Parathyroid adenoma (tissue), 2 donors: ENCODE results near the gene BCR.

Experiments
- H2AFZ ChIP-seq: fragments of 300-600 bp; sonication (generic); one replicate; pipeline ENCODE4 v1.7.0; 2017; ENCODE audit warnings: antibody characterized with exemption, mild to moderate bottlenecking
- H3K27ac ChIP-seq: fragments of 300-600 bp; sonication (generic); one replicate; pipeline ENCODE4 v1.7.0; 2017
- H3K27me3 ChIP-seq: fragments of 300-600 bp; sonication (generic); one replicate; pipeline ENCODE4 v1.7.0; 2017; ENCODE audit warnings: low read length; ENCODE audit not compliant: control insufficient read depth, insufficient read depth
- H3K36me3 ChIP-seq: fragments of 300-600 bp; sonication (generic); one replicate; pipeline ENCODE4 v1.7.0; 2017; ENCODE audit warnings: low read length; ENCODE audit not compliant: control insufficient read depth, insufficient read depth
- H3K4me1 ChIP-seq: fragments of 300-600 bp; sonication (generic); one replicate; pipeline ENCODE4 v1.7.0; 2017; ENCODE audit warnings: control low read depth
- H3K4me2 ChIP-seq: fragments of 300-600 bp; sonication (generic); one replicate; pipeline ENCODE4 v1.7.0; 2017; ENCODE audit warnings: low read length
- H3K4me3 ChIP-seq: fragments of 300-600 bp; sonication (generic); one replicate; pipeline ENCODE4 v1.7.0; 2017; ENCODE audit warnings: low read depth, low read length
- H3K79me2 ChIP-seq: fragments of 300-600 bp; sonication (generic); one replicate; pipeline ENCODE4 v1.7.0; 2017; ENCODE audit warnings: control low read depth
- H3K9ac ChIP-seq: fragments of 300-600 bp; sonication (generic); one replicate; pipeline ENCODE4 v1.7.0; 2017; ENCODE audit warnings: mild to moderate bottlenecking
- H3K9me3 ChIP-seq: fragments of 300-600 bp; sonication (generic); one replicate; pipeline ENCODE4 v1.7.0; 2017; ENCODE audit warnings: low read length; ENCODE audit not compliant: control insufficient read depth
- CTCF ChIP-seq: fragments of 300-600 bp; sonication (generic); IDR thresholded peaks from one replicate; pipeline ENCODE4 v1.7.0; 2017; ENCODE audit warnings: antibody characterized with exemption, mild to moderate bottlenecking
- donor health status: primary hyperparathyroidism.

The BCR gene

GRCh38 chr22:23199159-23199558 is 18.9 kb downstream of the BCR start:
- no peaks in the 10 kb centered on the region for H3K36me3 ChIP-seq
- H2AFZ ChIP-seq, result no peak overlapping the region
- H3K4me1 ChIP-seq, result peaks cover 5% of the 10 kb centered on the region
- peaks cover 11% of the 10 kb centered on the region for H3K79me2 ChIP-seq
- no peak overlapping the region for H3K4me2 ChIP-seq
- H3K27me3 ChIP-seq, result no peaks in the 10 kb centered on the region
- no peak for TF ChIP-seq CTCF
- no peak overlapping the region for H3K27ac ChIP-seq
- no peak overlapping the region for H3K9ac ChIP-seq
- no peak overlapping the region for H3K4me3 ChIP-seq
- H3K9me3 ChIP-seq, result no peaks in the 10 kb centered on the region

GRCh38 chr22:23200898-23201297 is 20.6 kb downstream of the BCR start:
- Histone ChIP-seq H3K4me1 (peaks cover 12% of the 10 kb centered on the region), H3K27me3 (no peaks in the 10 kb centered on the region), H3K4me3 (no peak overlapping the region)

GRCh38 chr22:23202812-23203451 is 22.6 kb downstream of the BCR start:
- Histone ChIP-seq H3K79me2 (no peaks in the 10 kb centered on the region), H3K36me3 (no peaks in the 10 kb centered on the region), H2AFZ (no peak overlapping the region), H3K4me3 (no peak overlapping the region), H3K4me2 (no peak overlapping the region), H3K9ac (no peak overlapping the region), H3K9me3 (no peaks in the 10 kb centered on the region), H3K4me1 (peaks cover 12% of the 10 kb centered on the region), H3K27ac (no peak overlapping the region), H3K27me3 (no peaks in the 10 kb centered on the region)
- TF ChIP-seq CTCF, result no peak

More at GRCh38 chr22:23200898-23201297, 20.6 kb downstream of the BCR start:
- Histone ChIP-seq H2AFZ (no peak overlapping the region), H3K9me3 (no peaks in the 10 kb centered on the region), H3K36me3 (no peaks in the 10 kb centered on the region), H3K9ac (no peak overlapping the region), H3K4me2 (no peak overlapping the region), H3K79me2 (peaks cover 7% of the 10 kb centered on the region), H3K27ac (no peak overlapping the region)
- TF ChIP-seq CTCF, result no peak

GRCh38 chr22:23203452-23204124 is 23.3 kb downstream of the BCR start:
- Histone ChIP-seq H3K79me2 (no peaks in the 10 kb centered on the region), H3K27me3 (no peaks in the 10 kb centered on the region), H3K9ac (no peak overlapping the region), H3K9me3 (no peaks in the 10 kb centered on the region), H3K36me3 (no peaks in the 10 kb centered on the region), H3K4me1 (peaks cover 12% of the 10 kb centered on the region), H3K4me3 (no peak overlapping the region), H3K27ac (no peak overlapping the region), H3K4me2 (peak overlapping the region; percentile 11), H2AFZ (no peak overlapping the region)
- no peak for TF ChIP-seq CTCF

GRCh38 chr22:23204125-23204488 is 23.8 kb downstream of the BCR start:
- H3K36me3 ChIP-seq, result no peaks in the 10 kb centered on the region
- H3K4me1 ChIP-seq, result peaks cover 12% of the 10 kb centered on the region
- H3K4me2 ChIP-seq, result peak overlapping the region; percentile 36
- H3K4me3 ChIP-seq, result peak overlapping the region; percentile 39
- no peaks in the 10 kb centered on the region for H3K27me3 ChIP-seq
- no peak overlapping the region for H3K9ac ChIP-seq
- H2AFZ ChIP-seq, result no peak overlapping the region
- H3K79me2 ChIP-seq, result no peaks in the 10 kb centered on the region
- no peak overlapping the region for H3K27ac ChIP-seq
- no peaks in the 10 kb centered on the region for H3K9me3 ChIP-seq
- no peak for TF ChIP-seq CTCF
